Amniotic epithelial cell (primary cell): ENCODE data around the gene KATNAL1.

Experiments
- DNase-seq: peaks from one replicate; pipeline ENCODE4 v3.0.0-alpha.2; 2010; ENCODE audit warnings: low read depth

Gene KATNAL1

DNA sequence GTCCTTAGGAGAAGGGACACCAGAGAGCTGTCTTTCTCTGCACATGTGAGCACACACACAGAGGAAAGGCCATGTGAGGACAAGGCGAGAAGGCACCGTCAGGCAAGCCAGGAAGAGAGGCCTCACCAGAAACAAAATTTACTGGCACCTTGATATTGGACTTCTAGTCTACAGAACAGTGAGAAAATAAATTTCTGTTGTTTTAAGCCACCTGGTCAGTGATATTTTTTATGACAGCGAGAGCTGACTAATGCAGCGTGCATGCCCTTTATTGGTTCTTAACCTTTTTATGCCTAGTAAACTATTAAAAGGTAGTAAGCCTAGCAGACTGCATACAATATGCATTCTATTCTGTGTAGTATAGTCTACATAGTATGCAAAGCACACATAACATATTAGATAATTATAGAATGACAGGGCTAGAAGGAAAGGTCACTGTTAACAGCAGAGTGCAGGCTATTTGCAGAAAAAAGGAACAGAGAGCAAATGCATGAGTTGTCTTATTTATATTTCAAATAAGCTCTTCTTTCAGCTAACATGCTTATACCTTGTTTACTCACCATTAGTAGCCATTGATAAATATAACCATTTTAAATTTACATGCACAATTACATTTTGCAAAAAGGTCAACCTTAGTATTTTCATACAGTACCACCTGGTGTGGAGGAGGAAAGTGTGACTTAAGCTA, 25.2 kb upstream of the KATNAL1 start:
- no peak for DNase-seq

- no peak for DNase-seq
These were observed 24.0 kb upstream of the KATNAL1 start for GRCh38 chr13:30331331-30331771.

- DNase-seq: no peak
These were observed 21.7 kb upstream of the KATNAL1 start for GRCh38 chr13:30329009-30329585.

DNA sequence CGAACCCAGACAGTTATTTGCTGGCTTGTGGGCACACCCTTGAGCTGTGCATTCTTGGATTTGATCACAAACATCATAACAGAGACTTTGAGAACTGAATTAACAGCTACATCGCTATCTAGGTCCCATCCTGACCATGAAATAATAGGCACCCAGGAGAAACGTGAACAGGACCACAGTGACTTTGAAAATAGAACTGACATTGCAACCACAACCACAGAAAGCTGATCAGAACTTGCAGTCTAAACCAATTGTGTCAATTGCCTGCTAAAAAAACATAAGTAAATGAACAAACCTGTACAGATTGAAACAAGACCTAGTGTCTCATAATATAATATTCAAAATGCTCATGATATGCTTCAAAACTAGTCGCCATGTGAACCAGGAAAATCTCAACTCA, 18.3 kb upstream of the KATNAL1 start:
- no peak for DNase-seq

DNA sequence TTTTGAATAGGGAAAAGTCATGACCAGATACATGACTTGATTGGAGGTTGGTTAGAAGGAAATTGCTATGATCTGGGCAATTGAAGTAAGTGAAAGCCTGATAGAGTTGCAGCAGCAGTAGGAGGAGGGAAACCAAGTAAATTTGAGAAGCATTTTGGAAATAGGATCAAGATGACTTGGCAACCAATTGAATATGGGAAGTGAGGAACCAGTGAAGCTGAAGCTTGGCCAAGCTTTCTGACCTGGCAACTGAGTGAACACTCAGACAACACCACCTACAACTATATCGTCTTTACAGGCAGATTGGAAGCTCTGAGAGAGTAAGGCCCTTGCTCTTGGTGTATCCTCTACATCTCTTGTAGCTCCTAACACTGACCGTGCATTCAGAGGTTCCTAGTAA, 16.2 kb upstream of the KATNAL1 start:
- no peak for DNase-seq

GRCh38 chr13:30322428-30322827, 15.1 kb upstream of the KATNAL1 start:
- no peak for DNase-seq

GRCh38 chr13:30321256-30321655, 13.9 kb upstream of the KATNAL1 start:
- DNase-seq: no peak

- no peak for DNase-seq
These were observed 12.3 kb upstream of the KATNAL1 start for GRCh38 chr13:30319655-30320054.

GRCh38 chr13:30319130-30319529, 11.8 kb upstream of the KATNAL1 start:
- no peak for DNase-seq

- DNase-seq: no peak
These were observed 10.7 kb upstream of the KATNAL1 start for GRCh38 chr13:30318026-30318425.

DNA sequence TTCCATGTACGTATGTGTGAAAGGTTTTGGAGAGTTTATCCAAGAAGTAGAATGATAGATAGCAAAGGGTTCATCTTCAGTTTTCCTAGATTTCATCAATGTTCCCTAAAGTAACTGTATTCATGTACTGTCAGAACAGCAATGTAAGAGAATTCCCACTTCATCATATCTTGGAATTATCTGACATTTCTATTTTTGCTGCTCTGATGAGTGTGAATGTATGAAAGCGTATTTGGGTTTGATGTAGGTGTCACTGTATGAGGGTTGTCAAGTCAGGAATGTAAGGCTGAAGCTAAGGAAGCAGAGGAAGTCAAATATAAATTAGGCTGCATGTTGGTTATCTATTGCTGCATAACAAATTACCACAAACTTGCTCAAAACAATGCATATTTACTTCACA, 7.2 kb upstream of the KATNAL1 start:
- DNase-seq: no peak

GRCh38 chr13:30314069-30314468, 6.7 kb upstream of the KATNAL1 start:
- DNase-seq: no peak

DNA sequence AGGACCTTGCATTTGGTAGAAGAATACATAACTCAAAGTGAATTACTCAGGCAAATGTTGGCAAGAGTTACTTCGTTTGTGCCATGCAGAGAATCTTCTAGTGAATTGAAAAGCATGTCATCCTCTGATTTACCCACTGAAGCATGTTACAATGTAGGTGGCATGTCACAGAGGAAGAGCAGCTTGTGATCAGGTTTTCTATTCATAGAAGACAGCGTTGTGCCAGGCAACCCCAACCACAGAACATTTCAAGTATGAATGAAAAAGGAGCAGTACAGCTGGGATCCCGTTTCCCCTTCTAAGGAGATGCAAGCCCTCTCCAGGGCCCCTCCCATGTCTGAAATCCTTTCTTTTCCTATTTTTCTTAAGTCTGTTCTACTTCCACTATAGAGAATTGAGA, 6.0 kb upstream of the KATNAL1 start:
- no peak for DNase-seq

DNA sequence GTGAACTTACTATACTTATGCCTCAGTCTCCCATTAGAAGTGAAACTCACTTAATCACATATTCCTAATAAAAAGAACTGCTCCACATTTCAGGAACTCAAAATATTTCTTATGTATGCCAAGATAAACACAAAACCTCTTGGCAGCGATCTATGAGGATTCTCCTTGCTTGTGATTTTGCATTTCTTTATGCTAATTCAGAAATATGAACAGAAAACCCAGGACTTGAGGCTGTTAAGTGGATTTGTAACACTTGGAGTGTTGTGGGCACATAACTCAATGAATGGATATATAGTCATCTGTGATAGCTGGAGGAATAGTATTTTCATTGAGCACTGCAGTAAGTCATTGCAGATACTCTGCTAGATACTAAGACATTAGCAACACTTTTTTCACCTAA, 5.6 kb upstream of the KATNAL1 start:
- no peak for DNase-seq

DNA sequence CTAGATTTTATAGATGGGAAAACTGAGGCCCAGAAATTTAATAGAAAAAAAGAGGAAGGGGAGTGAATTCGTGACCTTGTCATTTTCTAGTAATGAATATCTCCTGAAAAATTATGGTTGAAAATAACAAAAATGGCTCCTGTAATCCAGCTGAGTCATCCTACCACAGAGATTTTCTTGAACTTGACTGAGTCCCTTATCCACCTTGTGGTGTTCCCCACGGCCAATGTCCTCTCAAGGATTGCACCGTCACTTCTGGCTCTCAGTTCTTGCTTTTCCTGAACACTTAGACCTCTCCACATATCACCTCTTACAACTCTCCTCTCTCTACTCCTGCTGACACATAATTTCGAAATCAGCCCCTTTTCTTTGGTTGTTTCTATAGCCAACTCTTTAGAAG, 1.2 kb upstream of the KATNAL1 start:
- peak; percentile 79 for DNase-seq

- no peak for DNase-seq
These were observed 580 bp upstream of the KATNAL1 start for GRCh38 chr13:30307971-30308290.

DNA sequence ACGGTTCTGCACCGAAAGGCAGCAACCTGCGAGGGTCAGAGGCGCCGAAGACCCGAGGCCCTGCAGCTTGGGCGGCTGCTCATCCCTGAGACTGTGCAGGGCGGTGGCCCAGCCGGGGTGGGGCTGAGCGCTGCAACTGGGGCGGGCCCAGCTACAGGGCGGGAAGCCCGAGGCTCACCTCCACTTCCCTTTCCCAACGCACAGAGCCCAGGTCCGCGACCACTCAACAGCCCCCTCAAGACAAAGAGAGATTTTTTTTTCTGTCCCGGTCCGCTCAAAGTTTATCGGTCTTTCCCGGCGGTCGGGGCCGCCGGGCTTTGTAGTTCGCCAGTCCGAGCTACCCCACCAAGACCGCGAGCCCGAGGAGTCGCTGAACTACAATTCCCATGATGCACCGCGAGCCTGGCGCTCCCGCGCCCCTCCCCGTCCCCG, 573 bp downstream of the KATNAL1 start:
- DNase-seq: peak; percentile 89

GRCh38 chr13:30305456-30305970, 1.8 kb downstream of the KATNAL1 start:
- DNase-seq: no peak

GRCh38 chr13:30303269-30303668, 4.1 kb downstream of the KATNAL1 start:
- no peak for DNase-seq

DNA sequence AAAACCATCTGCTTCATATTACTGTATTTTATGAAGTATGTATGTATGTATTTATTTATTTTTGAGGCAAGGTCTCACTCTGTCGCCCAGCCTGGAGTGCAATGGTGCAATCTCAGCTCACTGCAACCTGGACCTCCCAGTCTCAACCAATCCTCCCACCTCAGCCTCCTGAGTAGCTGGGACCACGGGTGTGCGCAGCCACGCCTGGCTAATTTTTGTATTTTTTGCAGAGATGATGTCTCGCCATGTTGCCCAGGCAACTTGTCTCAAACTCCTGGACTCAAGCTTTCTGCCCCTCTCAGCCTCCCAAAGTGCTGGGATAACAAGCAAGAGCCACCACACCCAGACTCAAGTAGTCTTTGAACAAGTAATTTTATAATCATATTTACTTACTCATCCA, 5.5 kb downstream of the KATNAL1 start:
- no peak for DNase-seq

DNA sequence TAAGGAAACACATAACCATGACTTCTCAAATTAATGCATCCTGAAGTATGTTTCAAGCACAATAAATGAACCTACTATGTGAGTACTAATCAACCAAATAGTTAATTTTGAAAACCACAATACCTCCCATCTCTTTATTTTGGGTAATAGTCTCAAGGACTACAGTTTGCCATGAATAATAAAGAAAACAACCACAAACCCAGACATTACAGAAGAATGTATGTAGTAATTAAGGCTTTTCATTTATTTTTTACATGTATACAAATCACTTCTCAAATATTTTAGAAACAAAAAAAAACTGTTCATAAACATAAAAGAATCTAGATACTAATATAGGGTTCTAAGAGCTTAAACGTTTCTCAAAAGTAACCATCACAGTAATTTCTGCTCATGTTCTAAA, 6.8 kb downstream of the KATNAL1 start:
- no peak for DNase-seq

DNA sequence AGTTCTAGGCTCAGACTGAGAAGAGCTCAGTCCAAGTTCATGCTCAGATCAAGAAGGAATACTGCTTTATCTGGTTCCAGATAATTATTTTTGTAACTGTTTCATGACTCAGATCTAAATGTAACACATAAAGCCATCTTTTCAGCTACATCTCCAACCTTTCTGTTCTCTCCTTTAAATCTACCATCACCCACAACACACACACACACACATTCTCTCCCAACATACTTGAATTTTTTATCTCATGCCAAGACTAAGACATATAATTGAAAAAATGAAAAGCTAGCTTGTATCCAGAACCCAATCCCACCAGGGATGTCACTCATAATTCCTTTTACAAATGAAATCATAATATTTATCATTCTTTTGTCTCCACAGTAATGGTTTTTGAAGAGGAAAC, 7.6 kb downstream of the KATNAL1 start:
- peak; percentile 36 for DNase-seq

GRCh38 chr13:30295116-30295515, 12.2 kb downstream of the KATNAL1 start:
- no peak for DNase-seq

DNA sequence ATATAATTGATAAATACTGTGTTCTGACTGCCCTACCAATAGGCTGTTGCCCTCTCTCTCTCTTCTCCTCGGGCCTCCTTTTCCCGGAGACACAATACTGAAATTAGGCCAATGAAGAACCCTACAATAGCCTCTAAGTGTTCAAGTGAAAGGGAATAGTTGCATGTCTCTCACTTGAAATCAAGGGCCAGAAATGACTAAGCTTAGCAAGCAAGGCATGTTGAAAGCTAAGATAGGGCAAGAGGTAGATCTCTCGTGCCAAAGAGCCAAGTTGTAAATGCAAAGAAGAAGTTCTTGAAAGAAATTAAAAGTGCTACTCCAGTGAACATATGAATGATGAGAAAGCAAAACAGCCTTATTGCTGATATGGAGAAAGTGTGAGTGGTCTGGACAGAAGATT, 13.3 kb downstream of the KATNAL1 start:
- DNase-seq: no peak
